ENCODE measurements around the gene ADPGK.
"Not testable (repeated sequence)": the region's sequence is repeated elsewhere in the genome, so short reads cannot be mapped to it uniquely, and the experiment has no call there.

Gene ADPGK

GRCh38 chr15:72740219-72740618, 43.3 kb downstream of the ADPGK start:
- peak; percentile 26 for DNase-seq (ENCODE audit: low spot score)

- no peak for DNase-seq (ENCODE audit: low spot score)
Observed at GRCh38 chr15:72737723-72738122, 45.8 kb downstream of the ADPGK start.

GRCh38 chr15:72737061-72737460, 46.5 kb downstream of the ADPGK start:
- DNase-seq (ENCODE audit: low spot score) = no peak

DNA sequence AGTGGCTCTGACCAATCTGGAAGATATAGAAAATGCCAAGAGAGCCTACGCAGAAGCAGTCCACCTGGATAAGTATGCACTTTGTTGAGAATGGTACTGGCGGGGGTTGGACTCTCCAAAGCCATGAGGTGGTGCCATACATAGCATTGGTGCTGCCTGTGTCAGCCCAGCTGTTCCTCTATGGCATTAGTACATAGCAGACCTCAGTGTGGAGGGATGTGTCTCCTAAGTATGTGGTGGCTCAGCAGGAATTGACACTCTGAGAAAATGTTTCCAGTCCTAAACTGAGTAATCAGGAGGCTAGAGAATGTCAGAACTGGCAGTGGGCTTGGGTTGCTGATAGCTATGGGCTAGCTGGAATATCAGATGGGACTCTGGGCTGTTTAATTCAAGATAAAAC, 48.4 kb downstream of the ADPGK start:
- DNase-seq (ENCODE audit: low spot score) = no peak

- DNase-seq (ENCODE audit: low spot score) = no peak
Observed at GRCh38 chr15:72733941-72734738, 49.4 kb downstream of the ADPGK start.

GRCh38 chr15:72732516-72732915, 51.0 kb downstream of the ADPGK start:
- no peak for DNase-seq (ENCODE audit: low spot score)

DNA sequence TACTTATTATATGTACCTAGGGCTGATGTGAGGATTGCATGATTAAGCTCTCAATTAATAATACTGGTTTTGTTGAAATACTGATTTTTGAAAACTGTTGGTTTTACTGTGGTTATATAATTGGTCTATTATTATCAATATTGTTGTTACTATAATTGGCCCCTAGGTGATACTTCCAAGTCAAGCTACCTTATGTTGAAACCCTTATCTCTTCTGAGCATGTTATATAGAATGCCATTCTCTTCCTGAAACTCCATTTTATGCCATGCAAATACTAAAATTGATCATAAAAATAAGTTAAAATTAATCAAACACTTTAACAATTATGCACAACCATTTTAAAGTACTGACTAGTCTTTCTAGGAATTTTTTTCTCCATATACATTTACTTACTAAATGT, 51.5 kb downstream of the ADPGK start:
- DNase-seq (ENCODE audit: low spot score) = no peak

DNA sequence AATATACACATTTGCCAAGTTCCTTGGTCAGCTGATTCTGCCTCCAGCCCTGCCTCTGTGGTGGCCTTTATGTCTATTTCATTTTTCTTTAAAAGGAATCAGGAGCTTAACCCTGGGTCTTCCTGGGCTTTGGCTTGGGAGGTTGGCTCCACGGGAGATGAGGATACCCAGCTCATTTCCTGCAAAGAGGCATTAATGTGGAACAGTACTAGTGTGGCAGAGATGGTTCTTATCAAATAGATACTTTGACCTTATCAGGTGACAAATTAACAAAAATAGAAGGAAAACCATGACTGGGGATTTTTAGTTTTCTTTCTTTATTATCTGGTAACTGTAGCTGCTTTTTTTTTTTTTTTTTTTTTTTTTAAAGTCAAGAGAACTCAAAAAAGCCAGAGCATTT, 54.7 kb downstream of the ADPGK start:
- no peak for DNase-seq (ENCODE audit: low spot score)

- not testable (repeated sequence) for DNase-seq (ENCODE audit: low spot score)
Observed at GRCh38 chr15:72728249-72728648, 55.3 kb downstream of the ADPGK start.

- no peak for DNase-seq (ENCODE audit: low spot score)
Observed at GRCh38 chr15:72727154-72727553, 56.4 kb downstream of the ADPGK start.

DNA sequence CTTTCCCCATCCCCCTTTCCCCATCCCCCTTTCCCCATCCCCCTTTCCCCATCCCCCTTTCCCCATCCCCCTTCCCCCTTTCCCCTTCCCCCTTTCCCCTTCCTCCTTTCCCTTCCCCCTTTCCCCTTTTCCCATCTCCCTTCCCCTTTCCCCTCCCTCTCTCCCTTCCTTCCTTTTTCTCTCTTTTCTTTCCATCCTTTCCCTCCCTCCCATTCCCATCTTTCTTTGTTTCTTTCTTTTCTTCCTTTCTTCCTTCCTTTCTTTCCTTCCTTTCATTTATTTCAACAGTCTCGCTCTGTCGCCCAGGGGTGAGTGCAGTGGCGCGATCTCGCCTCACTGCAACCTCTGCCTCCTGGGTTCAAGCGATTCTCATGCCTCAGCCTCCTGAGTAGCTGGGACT, 57.7 kb downstream of the ADPGK start:
- not testable (repeated sequence) for DNase-seq (ENCODE audit: low spot score)

DNA sequence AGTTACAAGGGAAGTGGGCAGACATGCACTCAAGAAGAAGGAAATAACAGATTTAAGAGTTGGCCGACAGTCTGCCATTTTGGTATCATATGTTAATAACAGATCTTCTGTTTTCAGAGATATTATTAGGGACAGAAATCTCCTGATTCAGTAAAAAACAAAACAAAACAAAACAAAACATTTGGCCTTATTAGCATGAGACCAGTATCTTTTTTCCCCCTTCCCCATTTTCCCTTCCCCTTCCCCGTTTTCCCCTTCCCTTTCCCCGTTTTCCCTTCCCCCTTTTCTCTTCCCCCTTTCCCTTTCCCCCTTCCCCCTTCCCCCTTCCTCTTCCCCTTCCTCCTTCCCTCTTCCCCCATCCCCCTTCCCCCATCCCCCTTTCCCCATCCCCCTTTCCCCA, 58.1 kb downstream of the ADPGK start:
- no peak for DNase-seq (ENCODE audit: low spot score)

- no peak for DNase-seq (ENCODE audit: low spot score)
Observed at GRCh38 chr15:72724028-72724427, 59.5 kb downstream of the ADPGK start.

GRCh38 chr15:72722071-72722696, 61.4 kb downstream of the ADPGK start:
- DNase-seq (ENCODE audit: low spot score) = peak; percentile 65

DNA sequence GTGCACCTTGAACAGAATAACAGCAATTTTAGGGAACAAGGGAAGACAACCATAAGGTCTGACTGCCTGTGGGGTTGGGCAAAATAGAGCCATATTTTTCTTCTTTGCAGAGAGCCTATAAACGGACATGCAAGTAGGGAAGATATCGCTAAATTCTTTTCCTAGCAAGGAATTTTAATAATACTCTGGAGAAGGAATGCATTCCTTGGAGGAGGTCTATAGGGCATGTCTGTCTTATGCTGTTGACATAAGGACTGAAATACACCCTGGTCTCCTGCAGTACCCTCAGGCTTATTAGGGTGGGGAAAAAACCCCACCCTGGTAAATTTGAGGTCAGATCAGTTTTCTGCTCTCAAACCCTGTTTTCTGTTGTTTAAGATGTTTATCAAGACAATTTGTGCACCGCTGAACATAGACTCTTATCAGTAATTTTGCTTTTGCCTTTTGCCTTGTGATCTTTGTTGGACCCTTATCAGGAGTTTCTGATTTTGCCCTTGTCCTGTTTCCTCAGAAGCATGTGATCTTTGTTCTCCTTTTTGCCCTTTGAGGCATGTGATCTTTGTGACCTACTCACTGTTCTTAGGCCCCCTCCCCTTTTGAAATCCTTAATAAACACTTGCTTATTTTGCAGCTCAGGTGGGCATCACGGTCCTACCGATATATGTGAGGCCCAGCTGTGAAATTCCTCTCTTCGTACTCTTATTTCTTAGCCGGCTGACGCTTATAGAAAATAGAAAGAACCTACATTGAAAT, 74.8 kb downstream of the ADPGK start:
- not testable (repeated sequence) for DNase-seq (ENCODE audit: low spot score)

DNA sequence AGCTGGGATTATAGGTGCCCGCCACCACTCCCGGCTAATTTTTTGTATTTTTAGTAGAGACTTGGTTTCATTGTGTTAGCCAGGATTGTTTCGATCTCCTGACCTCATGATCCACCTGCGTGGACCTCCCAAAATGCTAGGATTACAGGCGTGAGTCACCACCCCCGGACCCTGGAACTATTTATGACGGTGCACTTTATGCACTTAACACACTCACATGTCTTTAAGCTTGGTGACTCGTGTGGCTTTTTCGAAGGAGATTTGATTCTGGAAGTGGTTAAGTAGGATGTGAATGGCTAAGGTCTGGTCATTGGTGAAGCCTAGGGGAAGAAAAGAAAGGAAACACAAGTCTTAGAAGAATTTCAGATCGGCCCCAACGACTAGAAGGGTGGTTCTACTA, 77.3 kb downstream of the ADPGK start:
- no peak for DNase-seq (ENCODE audit: low spot score)
